Panc1 (cell line): ENCODE data around the gene L3MBTL3.

ENCODE experiments used
- CTCF ChIP-seq: fragments of 450-650 bp; IDR thresholded peaks from 2 replicates; pipeline ENCODE4 v1.5.1; 2017; ENCODE audit warnings: mild to moderate bottlenecking
- POLR2AphosphoS5 ChIP-seq: IDR thresholded peaks from 2 replicates; pipeline ENCODE4 v1.6.1; 2012; ENCODE audit warnings: mild to moderate bottlenecking, low read depth, low read length, moderate library complexity
- REST ChIP-seq, 2 experiments: IDR thresholded peaks; 2 replicates each; pipeline ENCODE4 v1.6.1; 2011 to 2012; ENCODE audit warnings: low read depth in 2 of 2, control low read depth in 1 of 2, low read length in 1 of 2, mild to moderate bottlenecking in 1 of 2, moderate library complexity in 1 of 2; ENCODE audit not compliant: insufficient read depth in 1 of 2
- SIN3A ChIP-seq: IDR thresholded peaks from 2 replicates; pipeline ENCODE4 v1.6.1; 2012; ENCODE audit warnings: low read depth, mild to moderate bottlenecking, low read length, moderate library complexity, borderline replicate concordance; ENCODE audit not compliant: insufficient read depth
- TCF7L2 ChIP-seq: IDR thresholded peaks from 2 replicates; pipeline ENCODE4 v1.6.1; 2011; ENCODE audit warnings: mild to moderate bottlenecking, low read depth, low read length, inconsistent platforms

- no peak for TF ChIP-seq CTCF
- TF ChIP-seq POLR2AphosphoS5 = no peak
- TF ChIP-seq TCF7L2 = no peak
- TF ChIP-seq REST (IDR thresholded peaks at IDR 0.05; ENCODE audit: insufficient read depth in 1 of 2, low read depth in 2 of 2, low read length in 1 of 2) = no peak
- no peak for TF ChIP-seq SIN3A
Measured at GRCh38 chr6:130034378-130035146, 16.2 kb downstream of the L3MBTL3 start.
